ENCODE measurements around the gene EIF4G3.
"Not testable (repeated sequence)": the region's sequence is repeated elsewhere in the genome, so short reads cannot be mapped to it uniquely, and the experiment has no call there.

EIF4G3 gene

GRCh38 chr1:21065851-21066250 is 110.8 kb downstream of the EIF4G3 start:
- no peak for DNase-seq

- no peak for DNase-seq
Observed at GRCh38 chr1:21064057-21064456, 112.6 kb downstream of the EIF4G3 start.

GRCh38 chr1:21060523-21060922 is 116.2 kb downstream of the EIF4G3 start:
- DNase-seq, result no peak

- DNase-seq, result no peak
Observed at GRCh38 chr1:21059021-21059420, 117.7 kb downstream of the EIF4G3 start.

GRCh38 chr1:21058035-21058793 is 118.5 kb downstream of the EIF4G3 start:
- DNase-seq, result no peak

- DNase-seq, result not testable (repeated sequence)
Observed at GRCh38 chr1:21053189-21053928, 123.3 kb downstream of the EIF4G3 start.

GRCh38 chr1:21052034-21052433 is 124.7 kb downstream of the EIF4G3 start:
- DNase-seq, result no peak

GRCh38 chr1:21051177-21051825 is 125.4 kb downstream of the EIF4G3 start:
- DNase-seq, result no peak

GRCh38 chr1:21050031-21050430 is 126.7 kb downstream of the EIF4G3 start:
- peak; percentile 71 for DNase-seq

GRCh38 chr1:21048462-21048861 is 128.2 kb downstream of the EIF4G3 start:
- DNase-seq, result no peak

GRCh38 chr1:21046132-21046531 is 130.6 kb downstream of the EIF4G3 start:
- DNase-seq, result no peak

GRCh38 chr1:21045351-21045750 is 131.3 kb downstream of the EIF4G3 start:
- DNase-seq, result no peak

- DNase-seq, result no peak
Observed at GRCh38 chr1:21042929-21043605, 133.6 kb downstream of the EIF4G3 start.

- DNase-seq, result no peak
Observed at GRCh38 chr1:21041541-21041940, 135.2 kb downstream of the EIF4G3 start.

GRCh38 chr1:21037091-21037490 is 139.6 kb downstream of the EIF4G3 start:
- no peak for DNase-seq

- DNase-seq, result no peak
Observed at GRCh38 chr1:21035794-21036193, 140.9 kb downstream of the EIF4G3 start.

- DNase-seq, result no peak
Observed at GRCh38 chr1:21034725-21035628, 141.7 kb downstream of the EIF4G3 start.

- no peak for DNase-seq
Observed at GRCh38 chr1:21032741-21033140, 144.0 kb downstream of the EIF4G3 start.

- DNase-seq, result no peak
Observed at GRCh38 chr1:21030181-21030580, 146.5 kb downstream of the EIF4G3 start.

- DNase-seq, result no peak
Observed at GRCh38 chr1:21028520-21029145, 148.1 kb downstream of the EIF4G3 start.

- no peak for DNase-seq
Observed at GRCh38 chr1:21027805-21028204, 148.9 kb downstream of the EIF4G3 start.

- no peak for DNase-seq
Observed at GRCh38 chr1:21024918-21025317, 151.8 kb downstream of the EIF4G3 start.
